Skeletal muscle satellite cell (primary cell): ENCODE results near the gene COL24A1.
"Not testable (repeated sequence)": the region's sequence is repeated elsewhere in the genome, so short reads cannot be mapped to it uniquely, and the experiment has no call there.

Experiments used
- H3K27me3 ChIP-seq: 2 replicates; pipeline ENCODE4 v1.7.0; 2013; ENCODE audit warnings: low read length; ENCODE audit not compliant: control insufficient read depth, insufficient read depth
- H3K36me3 ChIP-seq: 2 replicates; pipeline ENCODE4 v1.7.0; 2013; ENCODE audit warnings: mild to moderate bottlenecking, control low read depth, low read length; ENCODE audit not compliant: insufficient read depth
- H3K4me1 ChIP-seq: 2 replicates; pipeline ENCODE4 v1.7.0; 2013; ENCODE audit warnings: low read length; ENCODE audit not compliant: control insufficient read depth, insufficient read depth
- H3K4me2 ChIP-seq: 2 replicates; pipeline ENCODE4 v1.7.0; 2013; ENCODE audit warnings: mild to moderate bottlenecking, low read length
- H3K4me3 ChIP-seq: 2 replicates; pipeline ENCODE4 v1.7.0; 2013; ENCODE audit warnings: low read length
- H3K9ac ChIP-seq: 2 replicates; pipeline ENCODE4 v1.7.0; 2013; ENCODE audit warnings: mild to moderate bottlenecking, low read depth, low read length, moderate library complexity
- H3K9me3 ChIP-seq: replicated peaks from 2 replicates; pipeline ENCODE4 v1.7.0; 2013; ENCODE audit warnings: mild to moderate bottlenecking, control low read depth, low read length

Gene COL24A1

DNA sequence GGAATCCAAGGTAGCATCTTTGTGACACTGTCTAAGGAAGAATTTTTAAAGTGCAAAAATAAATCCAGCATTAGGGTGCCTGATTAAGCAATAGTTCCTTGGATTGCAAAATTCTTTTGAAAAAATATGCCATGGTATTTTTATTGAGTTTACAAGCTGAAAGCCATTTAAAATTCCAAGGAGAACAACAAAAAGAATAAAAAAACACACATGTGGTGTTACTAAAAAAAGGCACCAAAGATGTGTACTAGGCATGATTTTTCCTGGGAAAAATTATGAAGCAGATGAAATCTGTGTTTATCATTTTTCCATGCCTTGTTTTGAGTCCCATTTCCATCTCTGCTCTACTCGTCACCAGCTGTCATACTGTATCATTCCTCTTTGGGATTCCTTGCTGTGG, 291.4 kb downstream of the COL24A1 start:
- Histone ChIP-seq H3K4me2 (peak overlapping the region; percentile 3), H3K9ac (no peak overlapping the region), H3K4me3 (no peak overlapping the region), H3K36me3 (no peaks in the 10 kb centered on the region), H3K9me3 (no peaks in the 10 kb centered on the region), H3K4me1 (no peaks in the 10 kb centered on the region), H3K27me3 (peaks cover 3% of the 10 kb centered on the region)

DNA sequence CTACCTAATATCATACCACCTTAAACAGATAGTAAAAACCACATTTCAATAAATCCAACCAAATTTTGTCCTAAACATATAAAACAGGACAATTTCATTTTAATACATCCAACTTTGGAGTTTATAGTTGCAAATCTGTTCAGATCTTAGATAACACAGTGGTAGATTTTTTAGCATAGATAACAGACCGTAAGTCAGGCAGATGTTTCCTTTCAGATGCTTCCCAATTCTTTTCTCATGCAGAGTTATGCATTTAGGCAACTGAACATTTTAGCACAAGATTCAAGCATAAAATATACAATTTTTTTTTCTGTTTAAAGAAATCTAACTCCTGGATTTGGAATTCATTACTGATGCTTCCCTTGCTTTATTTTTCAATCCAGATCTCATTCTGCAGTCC, 291.8 kb downstream of the COL24A1 start:
- H3K4me2 ChIP-seq: no peak overlapping the region
- peaks cover 3% of the 10 kb centered on the region for H3K27me3 ChIP-seq
- no peaks in the 10 kb centered on the region for H3K4me1 ChIP-seq
- H3K36me3 ChIP-seq: no peaks in the 10 kb centered on the region
- H3K9me3 ChIP-seq: no peaks in the 10 kb centered on the region
- no peak overlapping the region for H3K4me3 ChIP-seq
- H3K9ac ChIP-seq: no peak overlapping the region

GRCh38 chr1:85863639-85864038, 292.9 kb downstream of the COL24A1 start:
- H3K27me3 ChIP-seq: not testable (repeated sequence)

DNA sequence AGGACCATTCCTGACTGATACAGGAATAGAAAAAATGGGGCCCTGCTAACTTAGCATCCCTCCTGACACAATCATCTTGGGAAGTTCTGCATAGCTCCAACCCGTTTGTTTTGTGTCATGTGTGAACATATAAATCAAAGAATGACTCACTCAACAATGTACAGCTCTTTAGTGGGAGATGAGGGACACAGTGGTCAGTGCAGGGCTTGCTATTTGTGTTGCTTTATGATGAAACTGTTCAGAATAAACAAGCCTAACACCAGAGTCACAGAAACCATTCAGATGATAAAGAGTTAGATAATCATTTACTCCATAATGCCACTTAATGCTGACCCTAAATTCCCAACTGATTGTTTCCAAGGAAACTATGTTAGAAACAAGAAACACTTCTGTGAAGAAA, 294.1 kb downstream of the COL24A1 start:
- Histone ChIP-seq H3K4me1 (no peaks in the 10 kb centered on the region), H3K27me3 (peaks cover 3% of the 10 kb centered on the region), H3K9ac (no peak overlapping the region), H3K36me3 (no peaks in the 10 kb centered on the region), H3K4me2 (no peak overlapping the region), H3K4me3 (no peak overlapping the region), H3K9me3 (no peaks in the 10 kb centered on the region)

More at GRCh38 chr1:85863639-85864038, 292.9 kb downstream of the COL24A1 start:
- not testable (repeated sequence) for H3K4me1 ChIP-seq, H3K36me3 ChIP-seq, H3K9me3 ChIP-seq, H3K4me3 ChIP-seq, H3K4me2 ChIP-seq, H3K9ac ChIP-seq

- Histone ChIP-seq H3K27me3 (peaks cover 3% of the 10 kb centered on the region), H3K36me3 (no peaks in the 10 kb centered on the region), H3K4me1 (no peaks in the 10 kb centered on the region), H3K9me3 (no peaks in the 10 kb centered on the region), H3K4me2 (no peak overlapping the region), H3K4me3 (no peak overlapping the region), H3K9ac (no peak overlapping the region)
Observed at GRCh38 chr1:85857991-85858390, 298.6 kb downstream of the COL24A1 start.

DNA sequence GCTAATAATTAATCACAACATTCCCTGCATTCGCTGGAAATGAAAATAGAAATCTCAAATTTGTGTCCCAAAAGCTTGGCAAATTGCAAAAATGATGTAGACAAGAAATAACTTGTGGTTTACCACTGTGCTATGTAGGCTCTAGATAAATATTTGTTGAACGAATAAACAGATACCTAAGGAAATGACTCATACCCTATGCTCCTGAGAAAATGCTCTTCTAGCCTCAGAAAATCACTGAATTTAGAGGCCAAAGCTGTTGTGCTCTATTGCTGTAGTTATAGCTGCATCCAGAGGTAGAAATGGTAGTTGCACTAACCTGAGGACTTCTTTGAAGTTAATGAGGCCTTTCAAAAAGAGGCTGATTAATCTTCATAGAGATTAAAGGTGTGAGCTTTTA, 306.3 kb downstream of the COL24A1 start:
- H3K27me3 ChIP-seq: peaks cover 7% of the 10 kb centered on the region
- no peak overlapping the region for H3K4me3 ChIP-seq
- H3K36me3 ChIP-seq: no peaks in the 10 kb centered on the region
- H3K9ac ChIP-seq: peak overlapping the region; percentile 50
- no peaks in the 10 kb centered on the region for H3K9me3 ChIP-seq
- peak overlapping the region; percentile 53 for H3K4me2 ChIP-seq
- H3K4me1 ChIP-seq: peaks cover 14% of the 10 kb centered on the region

DNA sequence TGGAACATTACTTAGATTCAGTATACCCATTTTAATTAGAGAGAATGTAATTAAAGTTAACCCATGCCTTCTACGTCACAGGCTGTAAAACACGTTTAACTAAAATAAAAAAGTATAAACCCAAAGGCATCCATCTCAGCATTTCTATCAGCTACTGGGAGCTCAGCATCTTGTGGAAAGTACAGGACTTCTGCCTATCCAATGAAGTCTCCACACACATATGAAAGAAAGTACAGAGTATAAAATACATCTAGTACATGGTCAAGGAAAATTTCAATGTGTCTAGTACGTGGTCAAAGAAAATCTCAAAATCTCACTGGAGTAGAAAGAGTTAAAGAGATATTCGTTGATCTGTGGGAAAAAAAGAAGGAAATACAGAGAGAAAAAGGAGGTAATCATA, 306.9 kb downstream of the COL24A1 start:
- Histone ChIP-seq H3K4me3 (no peak overlapping the region), H3K36me3 (no peaks in the 10 kb centered on the region), H3K9ac (peak overlapping the region; percentile 36), H3K9me3 (no peaks in the 10 kb centered on the region), H3K4me2 (peak overlapping the region; percentile 53), H3K4me1 (peaks cover 14% of the 10 kb centered on the region), H3K27me3 (peaks cover 7% of the 10 kb centered on the region)

DNA sequence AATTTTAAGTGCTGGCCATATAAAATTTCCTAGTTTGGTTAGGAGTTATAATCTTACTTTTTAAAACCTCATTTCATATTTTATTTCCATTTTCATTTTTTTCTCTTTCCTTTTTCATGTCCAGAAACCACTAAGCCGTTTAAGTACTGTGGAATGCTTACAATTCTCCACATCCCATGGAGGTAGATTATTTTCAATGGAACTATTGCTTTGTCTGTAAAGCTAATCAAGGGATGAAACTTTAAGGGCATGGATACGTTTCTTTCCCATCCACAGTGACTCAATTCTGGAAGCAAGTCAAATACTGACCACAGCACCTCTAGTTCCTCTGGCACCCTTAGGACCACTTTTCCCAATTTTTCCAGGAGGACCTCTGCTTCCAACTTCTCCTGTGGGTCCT, 309.2 kb downstream of the COL24A1 start:
- H3K4me2 ChIP-seq: no peak overlapping the region
- H3K9me3 ChIP-seq: no peaks in the 10 kb centered on the region
- H3K4me1 ChIP-seq: peaks cover 14% of the 10 kb centered on the region
- H3K9ac ChIP-seq: no peak overlapping the region
- no peak overlapping the region for H3K4me3 ChIP-seq
- H3K36me3 ChIP-seq: no peaks in the 10 kb centered on the region
- H3K27me3 ChIP-seq: peaks cover 7% of the 10 kb centered on the region

GRCh38 chr1:85846706-85847105, 309.9 kb downstream of the COL24A1 start:
- no peaks in the 10 kb centered on the region for H3K9me3 ChIP-seq
- H3K4me3 ChIP-seq: no peak overlapping the region
- peaks cover 14% of the 10 kb centered on the region for H3K4me1 ChIP-seq
- peaks cover 7% of the 10 kb centered on the region for H3K27me3 ChIP-seq
- no peak overlapping the region for H3K9ac ChIP-seq
- no peaks in the 10 kb centered on the region for H3K36me3 ChIP-seq
- H3K4me2 ChIP-seq: no peak overlapping the region

DNA sequence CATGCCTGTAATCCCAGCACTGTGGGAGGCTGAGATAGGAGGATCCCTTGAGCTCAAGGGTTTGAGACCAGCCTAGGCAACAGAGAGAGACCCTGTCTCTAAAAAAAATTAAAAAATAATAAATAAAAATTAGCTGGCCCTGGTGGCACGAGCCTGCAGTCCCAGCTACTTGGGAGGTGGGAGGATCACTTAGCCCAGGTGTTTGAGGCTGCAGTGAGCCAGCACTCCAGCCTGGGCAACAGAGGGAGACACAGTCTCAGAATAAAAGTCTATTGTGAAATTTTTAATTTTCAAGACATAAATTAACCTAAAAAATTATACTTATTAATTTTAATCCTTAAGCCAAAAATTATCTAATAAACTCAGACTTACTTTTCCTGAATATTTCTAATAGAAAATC, 317.1 kb downstream of the COL24A1 start:
- Histone ChIP-seq H3K4me3 (no peak overlapping the region), H3K27me3 (no peaks in the 10 kb centered on the region), H3K9me3 (no peaks in the 10 kb centered on the region), H3K4me1 (no peaks in the 10 kb centered on the region), H3K36me3 (no peaks in the 10 kb centered on the region), H3K9ac (no peak overlapping the region), H3K4me2 (no peak overlapping the region)

- H3K4me2 ChIP-seq: no peak overlapping the region
- H3K4me3 ChIP-seq: no peak overlapping the region
- no peaks in the 10 kb centered on the region for H3K27me3 ChIP-seq
- no peaks in the 10 kb centered on the region for H3K4me1 ChIP-seq
- H3K9me3 ChIP-seq: no peaks in the 10 kb centered on the region
- H3K9ac ChIP-seq: no peak overlapping the region
- H3K36me3 ChIP-seq: no peaks in the 10 kb centered on the region
Observed at GRCh38 chr1:85838238-85838637, 318.3 kb downstream of the COL24A1 start.

GRCh38 chr1:85836736-85837135, 319.8 kb downstream of the COL24A1 start:
- Histone ChIP-seq H3K4me1 (no peaks in the 10 kb centered on the region), H3K4me2 (no peak overlapping the region), H3K36me3 (no peaks in the 10 kb centered on the region), H3K9me3 (no peaks in the 10 kb centered on the region), H3K4me3 (no peak overlapping the region), H3K27me3 (no peaks in the 10 kb centered on the region), H3K9ac (no peak overlapping the region)
